Stimulated activated CD4-positive, alpha-beta T cell treated with anti-CD3 and anti-CD28 coated beads, Interleukin-12 subunit alpha, Interleukin-12 subunit beta, amount 100 ng/mL, for 48 hours (primary cell): Measurements from ENCODE around the gene TNFSF15.

Source experiments
- DNase-seq, 3 donors: peaks; one replicate each; pipeline ENCODE4 v3.0.0-alpha.2; 2020; ENCODE audit warnings: low read depth in 2 of 3, low spot score in 1 of 3

The TNFSF15 gene

GRCh38 chr9:114789006-114789405 lies 16.8 kb downstream of the TNFSF15 start:
- DNase-seq: no peak

- no peak for DNase-seq
Observed at GRCh38 chr9:114787781-114788498, 17.9 kb downstream of the TNFSF15 start.

GRCh38 chr9:114787214-114787613 lies 18.6 kb downstream of the TNFSF15 start:
- DNase-seq: no peak

- DNase-seq: no peak
Observed at GRCh38 chr9:114785866-114786650, 19.8 kb downstream of the TNFSF15 start.

GRCh38 chr9:114784721-114785279 lies 21.0 kb downstream of the TNFSF15 start:
- DNase-seq: no peak

- DNase-seq: no peak
Observed at GRCh38 chr9:114782586-114782985, 23.3 kb downstream of the TNFSF15 start.

GRCh38 chr9:114779352-114779845 lies 26.4 kb downstream of the TNFSF15 start:
- no peak for DNase-seq

- peak; percentile 11 to 37 (median 23) for DNase-seq
Observed at GRCh38 chr9:114777821-114778609, 27.8 kb downstream of the TNFSF15 start.

- no peak for DNase-seq
Observed at GRCh38 chr9:114776683-114777399, 29.0 kb downstream of the TNFSF15 start.

- no peak for DNase-seq
Observed at GRCh38 chr9:114775981-114776380, 29.9 kb downstream of the TNFSF15 start.

GRCh38 chr9:114775121-114775520 lies 30.7 kb downstream of the TNFSF15 start:
- DNase-seq: no peak

GRCh38 chr9:114774524-114774923 lies 31.3 kb downstream of the TNFSF15 start:
- DNase-seq: no peak

- DNase-seq: no peak
Observed at GRCh38 chr9:114771889-114772288, 34.0 kb downstream of the TNFSF15 start.

- no peak for DNase-seq
Observed at GRCh38 chr9:114770991-114771390, 34.8 kb downstream of the TNFSF15 start.

- no peak for DNase-seq
Observed at GRCh38 chr9:114769624-114770023, 36.2 kb downstream of the TNFSF15 start.

- DNase-seq: no peak
Observed at GRCh38 chr9:114763220-114763619, 42.6 kb downstream of the TNFSF15 start.

- no peak for DNase-seq
Observed at GRCh38 chr9:114761523-114761922, 44.3 kb downstream of the TNFSF15 start.

GRCh38 chr9:114759512-114760341 lies 46.1 kb downstream of the TNFSF15 start:
- DNase-seq: no peak

- DNase-seq: no peak
Observed at GRCh38 chr9:114757984-114758383, 47.9 kb downstream of the TNFSF15 start.

GRCh38 chr9:114757395-114757794 lies 48.4 kb downstream of the TNFSF15 start:
- no peak for DNase-seq
